Gastrocnemius medialis (tissue), 4 donors: Measurements from ENCODE around the gene BORCS8.

Experiments used
- POLR2A ChIP-seq, 2 donors: fragments of 450-650 bp; IDR thresholded peaks; one replicate each; pipeline ENCODE4 v1.6.1; 2017; ENCODE audit warnings: antibody characterized with exemption in 2 of 2, mild to moderate bottlenecking in 2 of 2, moderate library complexity in 2 of 2
- TF ChIP-seq, protein P1 (sequence below), 5 experiments: fragments of 450-650 bp in 3 of 5; fragments of 200-600 bp in 2 of 5; sonication (generic) in 2 of 5; IDR thresholded peaks in 4 of 5; conservative IDR thresholded peaks in 1 of 5; 1 replicate in 4 of 5; 2 replicates in 1 of 5; pipeline ENCODE4 v1.5.1; 2016 to 2019; ENCODE audit warnings: antibody characterized with exemption in 5 of 5, mild to moderate bottlenecking in 3 of 5, moderate library complexity in 3 of 5

DNA sequence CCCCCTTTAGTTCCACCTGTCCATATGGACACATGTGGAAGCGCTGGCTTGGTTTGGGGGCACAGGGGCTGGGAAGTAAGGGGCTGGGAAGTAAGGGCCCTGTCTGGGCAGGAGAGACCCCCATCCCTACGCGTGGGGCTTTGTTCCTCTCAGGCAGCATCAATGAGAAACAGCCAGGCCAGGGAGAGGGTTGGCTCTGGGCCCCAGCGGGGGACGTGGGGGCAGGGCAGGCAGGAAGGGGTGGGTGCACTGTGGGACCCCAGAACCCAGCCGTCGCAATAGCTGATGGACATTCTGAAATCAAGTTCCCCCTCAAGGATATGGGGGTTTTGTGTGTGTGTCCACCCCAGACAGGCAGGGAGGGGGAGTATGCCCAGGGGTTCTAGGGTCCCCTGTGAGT lies 21.0 kb upstream of the BORCS8 start:
- TF ChIP-seq, protein P1, sequence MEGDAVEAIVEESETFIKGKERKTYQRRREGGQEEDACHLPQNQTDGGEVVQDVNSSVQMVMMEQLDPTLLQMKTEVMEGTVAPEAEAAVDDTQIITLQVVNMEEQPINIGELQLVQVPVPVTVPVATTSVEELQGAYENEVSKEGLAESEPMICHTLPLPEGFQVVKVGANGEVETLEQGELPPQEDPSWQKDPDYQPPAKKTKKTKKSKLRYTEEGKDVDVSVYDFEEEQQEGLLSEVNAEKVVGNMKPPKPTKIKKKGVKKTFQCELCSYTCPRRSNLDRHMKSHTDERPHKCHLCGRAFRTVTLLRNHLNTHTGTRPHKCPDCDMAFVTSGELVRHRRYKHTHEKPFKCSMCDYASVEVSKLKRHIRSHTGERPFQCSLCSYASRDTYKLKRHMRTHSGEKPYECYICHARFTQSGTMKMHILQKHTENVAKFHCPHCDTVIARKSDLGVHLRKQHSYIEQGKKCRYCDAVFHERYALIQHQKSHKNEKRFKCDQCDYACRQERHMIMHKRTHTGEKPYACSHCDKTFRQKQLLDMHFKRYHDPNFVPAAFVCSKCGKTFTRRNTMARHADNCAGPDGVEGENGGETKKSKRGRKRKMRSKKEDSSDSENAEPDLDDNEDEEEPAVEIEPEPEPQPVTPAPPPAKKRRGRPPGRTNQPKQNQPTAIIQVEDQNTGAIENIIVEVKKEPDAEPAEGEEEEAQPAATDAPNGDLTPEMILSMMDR (IDR thresholded peaks at IDR 0.05 in 4 of 5, conservative IDR thresholded peaks at IDR 0.05 in 1 of 5) = no peak
- TF ChIP-seq POLR2A (IDR thresholded peaks at IDR 0.05) = no peak
